ENCODE data around the gene SSRP1.

DNA sequence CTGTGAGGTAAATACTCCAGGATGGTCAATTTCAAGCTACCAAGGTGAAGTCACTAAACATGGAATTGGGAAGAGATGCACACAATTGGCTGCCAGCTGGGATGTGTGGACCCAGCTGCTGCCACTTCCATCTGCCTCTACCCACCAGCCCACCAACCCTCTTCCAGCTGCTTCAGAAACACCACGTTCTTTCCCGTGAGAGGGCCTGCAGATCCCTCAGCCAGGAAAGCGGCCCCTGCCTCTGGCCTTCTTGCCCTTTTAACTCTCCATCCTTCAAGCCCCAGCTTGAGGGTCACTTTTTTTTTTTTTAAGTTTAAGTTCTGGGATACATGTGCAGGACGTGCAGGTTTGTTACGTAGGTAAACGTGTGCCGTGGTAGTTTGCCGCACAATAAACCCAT is 25.3 kb upstream of the SSRP1 start:
- no peak for TF ChIP-seq EZH2 (IDR thresholded peaks at IDR 0.05)
- TF ChIP-seq POLR2AphosphoS5 (IDR thresholded peaks at IDR 0.05; ENCODE audit: borderline replicate concordance, low read depth, low read length) = no peak
- no peak for TF ChIP-seq FOXP2 (optimal IDR thresholded peaks at IDR 0.05; ENCODE audit: control extremely low read depth, extremely low read length, insufficient read depth)

All from SK-N-MC (cell line).